Measurements from ENCODE around the gene ANAPC7. TPM values are rescaled to one million over a fixed set of nuclear protein-coding genes. Genes with fewer than 3 reads are reported as not detected.

The ANAPC7 gene
- polyA plus RNA-seq, 1 donor: 57.0 TPM

Other genes with a start within 250 kb of the ANAPC7 start
- gene ATP2A2, start 122.5 kb downstream of the ANAPC7 start, polyA plus RNA-seq: 144 TPM
- gene ARPC3, start 46.6 kb upstream of the ANAPC7 start, polyA plus RNA-seq: 298 TPM
- gene GPN3, start 64.5 kb upstream of the ANAPC7 start, polyA plus RNA-seq: 16.2 TPM
- gene FAM216A, start 65.1 kb upstream of the ANAPC7 start, polyA plus RNA-seq: 10.6 TPM
- gene VPS29, start 98.4 kb upstream of the ANAPC7 start, polyA plus RNA-seq: 253 TPM
- 0.49 TPM for gene RAD9B, start 98.6 kb upstream of the ANAPC7 start, polyA plus RNA-seq
- 20.5 TPM for gene PPTC7, start 179.6 kb upstream of the ANAPC7 start, polyA plus RNA-seq
- 25.2 TPM for gene TCTN1, start 210.4 kb upstream of the ANAPC7 start, polyA plus RNA-seq

Measured in large intestine (tissue), 1 donor.